H9 (cell line): Measurements from ENCODE around the gene ZMIZ2. TPM values are rescaled to one million over a fixed set of nuclear protein-coding genes. Genes with fewer than 3 reads are reported as not detected.

ENCODE experiments used
- DNase-seq: peaks from one replicate; pipeline ENCODE4 v3.0.0-alpha.2; 2017
- H2AFZ ChIP-seq: one replicate; pipeline ENCODE4 v1.6.1; 2013; ENCODE audit warnings: mild to moderate bottlenecking, low read length, control low read depth, moderate library complexity
- H2AK5ac ChIP-seq: 2 replicates; pipeline ENCODE4 v1.6.1; 2013; ENCODE audit warnings: low read length, control low read depth, mixed read lengths; ENCODE audit not compliant: insufficient read length
- H2BK120ac ChIP-seq: one replicate; pipeline ENCODE4 v1.6.1; 2013; ENCODE audit warnings: low read depth, mild to moderate bottlenecking, low read length, control low read depth, inconsistent platforms; ENCODE audit not compliant: poor library complexity, severe bottlenecking
- H2BK12ac ChIP-seq: 2 replicates; pipeline ENCODE4 v1.6.1; 2013; ENCODE audit warnings: low read length, control low read depth, mixed read lengths, low read depth; ENCODE audit not compliant: insufficient read length
- H2BK15ac ChIP-seq: 2 replicates; pipeline ENCODE4 v1.6.1; 2013; ENCODE audit warnings: low read depth, low read length, control low read depth
- H2BK20ac ChIP-seq: one replicate; pipeline ENCODE4 v1.6.1; 2013; ENCODE audit warnings: low read depth, mild to moderate bottlenecking, low read length, control low read depth, inconsistent platforms; ENCODE audit not compliant: poor library complexity, severe bottlenecking
- H2BK5ac ChIP-seq: 2 replicates; pipeline ENCODE4 v1.6.1; 2013; ENCODE audit warnings: low read length, control low read depth, mixed read lengths; ENCODE audit not compliant: insufficient read length
- H3K14ac ChIP-seq: 2 replicates; pipeline ENCODE4 v1.6.1; 2013; ENCODE audit warnings: low read length, control low read depth; ENCODE audit not compliant: insufficient read depth
- H3K18ac ChIP-seq: 2 replicates; pipeline ENCODE4 v1.6.1; 2013; ENCODE audit warnings: low read depth, mild to moderate bottlenecking, mixed read lengths, low read length, control low read depth; ENCODE audit not compliant: insufficient read length
- H3K23ac ChIP-seq: 2 replicates; pipeline ENCODE4 v1.6.1; 2013; ENCODE audit warnings: low read length, control low read depth, mixed read lengths, low read depth; ENCODE audit not compliant: insufficient read length
- H3K23me2 ChIP-seq: 2 replicates; pipeline ENCODE4 v1.6.1; 2013; ENCODE audit warnings: low read depth, mild to moderate bottlenecking, mixed read lengths, low read length, control low read depth; ENCODE audit not compliant: insufficient read length, poor library complexity, severe bottlenecking
- H3K27ac ChIP-seq: 2 replicates; pipeline ENCODE4 v1.5.1; 2013; ENCODE audit warnings: low read length, control low read depth, mixed read lengths, low read depth; ENCODE audit not compliant: insufficient read length
- H3K27me3 ChIP-seq: 2 replicates; pipeline ENCODE4 v1.6.1; 2013; ENCODE audit warnings: low read length, control low read depth, inconsistent platforms; ENCODE audit not compliant: insufficient read depth
- H3K4ac ChIP-seq: 2 replicates; pipeline ENCODE4 v1.6.1; 2013; ENCODE audit warnings: low read depth, mild to moderate bottlenecking, control low read depth, inconsistent platforms, low read length, moderate library complexity
- H3K4me1 ChIP-seq: 2 replicates; pipeline ENCODE4 v1.6.1; 2013; ENCODE audit warnings: low read length, control low read depth, inconsistent platforms; ENCODE audit not compliant: insufficient read depth
- H3K4me2 ChIP-seq: 2 replicates; pipeline ENCODE4 v1.6.1; 2013; ENCODE audit warnings: low read length, control low read depth, mixed read lengths; ENCODE audit not compliant: insufficient read length, insufficient read depth
- H3K56ac ChIP-seq: 2 replicates; pipeline ENCODE4 v1.6.1; 2013; ENCODE audit warnings: low read depth, mild to moderate bottlenecking, mixed read lengths, low read length, control low read depth; ENCODE audit not compliant: insufficient read length
- H3K79me1 ChIP-seq: 2 replicates; pipeline ENCODE4 v1.6.1; 2013; ENCODE audit warnings: low read depth, mild to moderate bottlenecking, moderate library complexity, low read length, control low read depth, inconsistent platforms; ENCODE audit not compliant: insufficient read depth, poor library complexity, severe bottlenecking
- H3K79me2 ChIP-seq: 2 replicates; pipeline ENCODE4 v1.6.1; 2013; ENCODE audit warnings: low read length, control low read depth, inconsistent platforms; ENCODE audit not compliant: insufficient read depth
- H3K9ac ChIP-seq: 2 replicates; pipeline ENCODE4 v1.6.1; 2013; ENCODE audit warnings: low read length, control low read depth, mixed read lengths; ENCODE audit not compliant: insufficient read length; ENCODE audit errors: extremely low read depth
- H3K9me3 ChIP-seq: one replicate; pipeline ENCODE4 v1.6.1; 2013; ENCODE audit warnings: low read depth, low read length, inconsistent platforms; ENCODE audit not compliant: control insufficient read depth
- H3T11ph ChIP-seq: one replicate; pipeline ENCODE4 v1.6.1; 2013; ENCODE audit warnings: mild to moderate bottlenecking, low read length, control low read depth, inconsistent platforms
- H4K20me1 ChIP-seq: one replicate; pipeline ENCODE4 v1.6.1; 2013; ENCODE audit not compliant: control insufficient read depth, insufficient read length, insufficient read depth
- H4K5ac ChIP-seq: 2 replicates; pipeline ENCODE4 v1.6.1; 2013; ENCODE audit warnings: low read depth, mild to moderate bottlenecking, mixed read lengths, low read length, control low read depth; ENCODE audit not compliant: insufficient read length
- H4K8ac ChIP-seq: replicated peaks from 2 replicates; pipeline ENCODE4 v1.6.1; 2013; ENCODE audit warnings: low read length, control low read depth, mixed read lengths, low read depth; ENCODE audit not compliant: insufficient read length
- H4K91ac ChIP-seq: 2 replicates; pipeline ENCODE4 v1.6.1; 2013; ENCODE audit warnings: low read depth, mild to moderate bottlenecking, moderate library complexity, mixed read lengths, low read length, control low read depth; ENCODE audit not compliant: insufficient read length
- H3K27ac Mint-ChIP-seq, 3 experiments: 2 replicates in 2 of 3; 3 replicates in 1 of 3; pipeline ENCODE4 v1.8.0; 2020 to 2021; ENCODE audit warnings: mixed read lengths in 3 of 3, mild to moderate bottlenecking in 1 of 3, moderate library complexity in 1 of 3
- H3K27me3 Mint-ChIP-seq: 2 replicates; pipeline ENCODE4 v1.8.0; 2021; ENCODE audit warnings: low read depth, mild to moderate bottlenecking, moderate library complexity, mixed read lengths
- H3K36me3 Mint-ChIP-seq, 3 experiments: 2 replicates in 2 of 3; 3 replicates in 1 of 3; pipeline ENCODE4 v1.8.0; 2020 to 2021; ENCODE audit warnings: low read depth in 3 of 3, mixed read lengths in 3 of 3; ENCODE audit not compliant: insufficient read depth in 1 of 3
- H3K4me1 Mint-ChIP-seq, 2 experiments: 2 replicates each; pipeline ENCODE4 v1.8.0; 2020; ENCODE audit warnings: mixed read lengths in 2 of 2
- H3K4me3 Mint-ChIP-seq, 2 experiments: 2 replicates in 1 of 2; 3 replicates in 1 of 2; pipeline ENCODE4 v1.8.0; 2020 to 2021; ENCODE audit warnings: mild to moderate bottlenecking in 2 of 2, mixed read lengths in 2 of 2, moderate library complexity in 1 of 2
- H3K9me3 Mint-ChIP-seq, 2 experiments: 2 replicates in 1 of 2; 3 replicates in 1 of 2; pipeline ENCODE4 v1.8.0; 2020; ENCODE audit warnings: mild to moderate bottlenecking in 2 of 2, mixed read lengths in 2 of 2, moderate library complexity in 1 of 2
- CTCF ChIP-seq: fragments of 200-600 bp; sonication (generic); conservative IDR thresholded peaks from 3 replicates; pipeline ENCODE4 v1.8.0; 2021; ENCODE audit warnings: antibody characterized with exemption, mild to moderate bottlenecking
- WGBS: extraction: QIAGEN DNeasy Blood & Tissue Kit; methylation state at CpG from one replicate; pipeline ENCODE4 v1.1.7; 2013; ENCODE audit warnings: missing lambda C conversion rate, low lambda C conversion rate, mixed read lengths; ENCODE audit not compliant: insufficient read length; ENCODE audit errors: extremely low coverage; 5-methylcytosine and 5-hydroxymethylcytosine counted together
- total RNA-seq: library from RNA; stranded (reverse); gene quantifications from 2 replicates; pipeline ENCODE4 v1.2.1, GENCODE V29; 2021

ZMIZ2 gene
- total RNA-seq, 1 experiment from 2014 or later, result 72.9 TPM

- H3T11ph ChIP-seq, result no peak overlapping the region
- H3K9ac ChIP-seq, result no peak overlapping the region
- no CpG with 5 or more reads among the region's 18 CpGs for WGBS
- H3K9me3 ChIP-seq, result no peaks in the 10 kb centered on the region
- H3K56ac ChIP-seq, result no peak overlapping the region
- no peak overlapping the region for H2BK15ac ChIP-seq
- H2AK5ac ChIP-seq, result no peak overlapping the region
- H3K9me3 Mint-ChIP-seq, result no peaks in the 10 kb centered on the region
- H3K18ac ChIP-seq, result no peak overlapping the region
- H4K91ac ChIP-seq, result no peak overlapping the region
- no peaks in the 10 kb centered on the region for H3K4me1 ChIP-seq
- H2AFZ ChIP-seq, result no peak overlapping the region
- no peaks in the 10 kb centered on the region for H4K20me1 ChIP-seq
- H3K27me3 Mint-ChIP-seq, result no peaks in the 10 kb centered on the region
- H3K23ac ChIP-seq, result no peak overlapping the region
- no peaks in the 10 kb centered on the region for H3K79me1 ChIP-seq
- H3K27ac Mint-ChIP-seq, result peak overlapping the region in 1 of 3 experiments; percentile 10; a peak in 1 of 7 replicates
- no peak overlapping the region for H4K8ac ChIP-seq
- no peak for TF ChIP-seq CTCF
- H4K5ac ChIP-seq, result no peak overlapping the region
- no peak overlapping the region for H3K4me2 ChIP-seq
- H3K14ac ChIP-seq, result no peak overlapping the region
- no peak overlapping the region for H2BK20ac ChIP-seq
- H3K27ac ChIP-seq, result no peak overlapping the region
- H3K4me3 Mint-ChIP-seq, result no peak overlapping the region
- H3K79me2 ChIP-seq, result no peaks in the 10 kb centered on the region
- no peak overlapping the region for H2BK12ac ChIP-seq
- peaks cover 28 to 59% (median 53%) of the 10 kb centered on the region in 3 experiments; a peak in 6 of 7 replicates for H3K36me3 Mint-ChIP-seq
- H3K23me2 ChIP-seq, result no peaks in the 10 kb centered on the region
- no peak overlapping the region for H3K4ac ChIP-seq
- no peak overlapping the region for H2BK120ac ChIP-seq
- no peaks in the 10 kb centered on the region for H3K27me3 ChIP-seq
- no peak for DNase-seq
- peaks cover 0 to 2% of the 10 kb centered on the region in 2 experiments; a peak in 2 of 4 replicates for H3K4me1 Mint-ChIP-seq
- no peak overlapping the region for H2BK5ac ChIP-seq
Observed at GRCh38 chr7:44760034-44760580, 11.5 kb downstream of the ZMIZ2 start.
